GM18519 (cell line): Measurements from ENCODE around the gene PDYN.

Source experiments
- ATAC-seq: cut with Tn5 transposase; IDR thresholded peaks from one replicate; pipeline ENCODE4 v1.9.1; 2021; ENCODE audit warnings: mild to moderate bottlenecking, moderate library complexity; ENCODE audit not compliant: unreplicated experiment, low FRiP score

The PDYN gene

GRCh38 chr20:1937316-1937976 lies 56.4 kb downstream of the PDYN start:
- ATAC-seq = no peak

GRCh38 chr20:1935696-1936366 lies 58.0 kb downstream of the PDYN start:
- ATAC-seq = no peak

GRCh38 chr20:1934721-1935573 lies 58.9 kb downstream of the PDYN start:
- no peak for ATAC-seq

GRCh38 chr20:1934156-1934555 lies 59.7 kb downstream of the PDYN start:
- ATAC-seq = no peak

GRCh38 chr20:1933465-1933870 lies 60.4 kb downstream of the PDYN start:
- ATAC-seq = no peak

- no peak for ATAC-seq
These were observed 60.9 kb downstream of the PDYN start for GRCh38 chr20:1932971-1933370.

- no peak for ATAC-seq
These were observed 62.0 kb downstream of the PDYN start for GRCh38 chr20:1931830-1932229.

- ATAC-seq = no peak
These were observed 63.7 kb downstream of the PDYN start for GRCh38 chr20:1930165-1930564.

- ATAC-seq = no peak
These were observed 64.4 kb downstream of the PDYN start for GRCh38 chr20:1929460-1929859.

GRCh38 chr20:1928782-1929181 lies 65.1 kb downstream of the PDYN start:
- no peak for ATAC-seq
